HG03558 (cell line): ENCODE measurements around the gene TMIGD2.
"Not testable (repeated sequence)": the region's sequence is repeated elsewhere in the genome, so short reads cannot be mapped to it uniquely, and the experiment has no call there.

Source experiments
- ATAC-seq: cut with Tn5 transposase; IDR thresholded peaks from one replicate; pipeline ENCODE4 v1.9.1; 2021; ENCODE audit warnings: moderate number of reproducible peaks; ENCODE audit not compliant: unreplicated experiment; ENCODE audit errors: extremely low read depth

Gene TMIGD2

GRCh38 chr19:4302243-4302640, at the start of gene TMIGD2:
Gene TMIGD2 (minus strand): TSS chr19:4302389. CDS start chr19:4302385, 4 bp downstream.
- ATAC-seq = no peak

DNA sequence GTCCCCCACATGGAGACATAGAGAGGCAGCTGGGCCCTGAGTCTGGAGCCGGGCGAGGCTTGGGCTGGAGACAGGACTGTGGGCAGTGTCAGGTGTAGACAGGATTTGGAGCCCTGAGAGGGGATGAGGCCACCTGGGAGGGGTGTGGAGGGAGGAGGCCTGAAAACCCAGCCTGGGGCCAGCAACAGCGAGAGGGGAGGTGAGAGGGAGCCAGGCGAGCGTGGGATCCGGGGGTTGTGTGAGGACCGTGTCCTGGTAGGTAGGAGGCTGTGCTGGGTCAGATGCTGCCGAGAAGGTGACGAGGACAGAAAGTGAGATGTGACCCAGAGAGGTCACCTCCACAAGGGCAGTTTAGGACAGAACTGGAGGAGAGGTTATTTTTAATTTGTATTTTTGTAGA, 48.5 kb upstream of the TMIGD2 start:
- no peak for ATAC-seq

GRCh38 chr19:4350111-4350510, 47.9 kb upstream of the TMIGD2 start:
- no peak for ATAC-seq

DNA sequence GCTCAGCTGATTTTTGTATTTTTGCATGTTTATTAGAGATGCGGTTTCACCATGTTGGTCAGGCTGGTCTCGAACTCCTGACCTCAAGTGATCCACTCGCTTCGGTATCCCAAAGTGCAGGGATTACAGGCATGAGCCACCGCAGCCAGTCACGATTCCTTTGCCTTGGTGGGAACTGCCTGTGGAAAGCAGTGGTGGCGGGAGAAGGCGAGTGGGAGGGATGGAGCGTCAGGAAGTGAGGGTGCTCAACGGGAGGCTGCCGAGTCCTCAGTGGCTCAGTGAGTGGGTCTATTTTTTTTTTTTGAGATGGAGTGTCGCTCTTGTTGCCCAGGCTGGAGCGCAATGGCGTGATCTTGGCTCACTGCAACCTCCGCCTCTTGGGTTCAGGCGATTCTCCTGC, 47.0 kb upstream of the TMIGD2 start:
- not testable (repeated sequence) for ATAC-seq

- no peak for ATAC-seq
Measured at GRCh38 chr19:4347521-4347920, 45.3 kb upstream of the TMIGD2 start.

DNA sequence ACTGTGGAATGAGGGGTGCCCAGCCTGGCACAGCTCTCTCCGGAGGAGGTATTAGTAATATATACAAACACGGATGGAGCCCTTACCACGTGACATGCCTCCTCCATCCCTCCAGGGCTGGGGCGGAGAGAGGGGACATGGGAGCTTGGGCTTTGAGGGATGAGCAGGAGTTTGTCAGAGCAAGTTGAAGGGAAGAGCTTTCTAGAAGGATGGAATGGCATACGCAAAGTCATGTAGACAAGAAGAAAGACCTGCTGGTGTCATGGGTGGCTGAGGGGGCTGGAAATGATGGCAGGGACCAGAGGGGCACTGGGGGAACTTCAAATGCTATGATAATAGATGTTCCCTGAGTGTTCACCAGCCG, 43.8 kb upstream of the TMIGD2 start:
- no peak for ATAC-seq

- no peak for ATAC-seq
Measured at GRCh38 chr19:4345342-4346019, 43.3 kb upstream of the TMIGD2 start.

DNA sequence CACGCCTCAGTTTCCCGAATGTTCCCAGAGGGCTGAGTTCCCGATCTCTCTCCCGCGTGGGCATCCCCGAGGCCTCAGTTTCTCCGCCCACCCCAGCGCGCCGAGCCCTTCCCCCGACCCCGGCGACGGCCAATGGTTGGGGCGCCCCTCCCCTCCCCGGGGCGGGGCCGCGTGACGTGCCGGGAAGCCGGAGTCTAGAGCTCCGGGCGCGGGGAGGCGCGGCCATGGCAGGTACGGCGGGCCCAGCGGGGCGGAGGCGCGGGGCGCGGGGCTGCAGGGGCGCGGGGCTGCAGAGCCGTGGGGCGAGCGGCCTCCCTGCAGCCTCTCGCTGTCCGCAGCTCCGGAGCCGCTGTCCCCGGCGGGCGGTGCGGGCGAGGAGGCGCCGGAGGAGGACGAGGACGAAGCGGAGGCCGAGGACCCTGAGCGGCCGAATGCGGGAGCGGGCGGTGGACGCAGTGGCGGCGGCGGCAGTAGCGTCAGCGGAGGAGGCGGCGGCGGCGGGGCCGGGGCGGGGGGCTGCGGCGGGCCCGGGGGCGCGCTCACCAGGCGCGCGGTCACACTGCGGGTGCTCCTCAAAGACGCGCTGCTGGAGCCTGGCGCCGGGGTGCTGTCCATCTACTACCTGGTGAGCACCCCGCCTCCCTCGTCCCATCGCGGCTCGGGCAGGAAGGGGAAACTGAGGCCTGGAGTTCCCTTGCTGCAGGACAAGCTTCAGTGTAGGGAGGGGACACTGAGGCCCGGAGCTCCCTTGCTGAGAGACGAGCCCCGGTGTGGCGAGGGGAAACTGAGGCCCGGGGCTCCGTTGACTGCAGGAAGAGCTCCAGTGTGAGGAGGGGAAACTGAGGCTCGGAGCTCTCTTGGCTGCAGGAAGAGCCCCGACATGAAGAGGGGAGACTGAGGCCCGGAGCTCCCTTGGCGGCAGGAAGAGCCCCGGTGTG, 41.5 kb upstream of the TMIGD2 start, which contains the start of gene MPND:
TSS of gene MPND (plus strand) at position 193 of the 938 bp plus-strand sequence. CDS start at position 225, 32 bp downstream.
- no peak for ATAC-seq

DNA sequence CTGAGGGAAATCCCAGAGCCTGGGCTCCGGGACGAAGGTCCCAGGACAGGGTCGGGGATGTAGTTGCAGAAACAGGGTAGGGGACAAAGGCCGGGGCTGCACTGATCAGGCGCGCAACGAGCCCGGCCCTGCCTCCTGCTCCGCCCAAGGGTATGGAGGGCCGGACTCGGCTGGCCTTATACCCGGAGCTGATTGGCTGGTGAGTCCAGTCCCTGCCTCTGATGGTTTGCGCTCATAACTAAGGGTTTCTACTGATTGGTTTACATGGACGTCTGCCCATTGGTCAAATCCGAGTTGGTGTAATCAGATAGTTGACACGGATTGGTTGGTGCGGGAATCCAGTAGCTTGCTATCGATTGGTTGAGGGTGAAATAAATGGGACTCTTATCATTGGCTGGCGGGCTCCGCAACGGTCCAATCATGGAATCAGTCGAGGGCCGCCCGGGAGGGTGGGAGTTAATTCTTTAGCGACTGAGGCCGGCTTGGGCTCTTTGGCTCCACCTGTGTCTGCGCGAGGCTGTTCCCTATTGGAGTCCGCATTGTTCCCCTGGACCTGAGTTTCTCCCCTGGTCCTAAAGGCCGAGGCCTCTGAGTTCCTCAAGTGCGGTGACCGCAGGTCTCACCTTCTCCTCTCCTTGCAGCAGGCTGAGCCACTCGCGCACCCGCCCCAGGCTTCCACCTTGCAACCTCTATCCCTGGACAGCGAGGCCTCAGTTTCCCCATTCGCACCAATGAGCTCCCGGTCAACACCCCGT, 40.6 kb upstream of the TMIGD2 start:
- ATAC-seq = peak; percentile 63

- no peak for ATAC-seq
Measured at GRCh38 chr19:4342314-4342614, 40.1 kb upstream of the TMIGD2 start.

DNA sequence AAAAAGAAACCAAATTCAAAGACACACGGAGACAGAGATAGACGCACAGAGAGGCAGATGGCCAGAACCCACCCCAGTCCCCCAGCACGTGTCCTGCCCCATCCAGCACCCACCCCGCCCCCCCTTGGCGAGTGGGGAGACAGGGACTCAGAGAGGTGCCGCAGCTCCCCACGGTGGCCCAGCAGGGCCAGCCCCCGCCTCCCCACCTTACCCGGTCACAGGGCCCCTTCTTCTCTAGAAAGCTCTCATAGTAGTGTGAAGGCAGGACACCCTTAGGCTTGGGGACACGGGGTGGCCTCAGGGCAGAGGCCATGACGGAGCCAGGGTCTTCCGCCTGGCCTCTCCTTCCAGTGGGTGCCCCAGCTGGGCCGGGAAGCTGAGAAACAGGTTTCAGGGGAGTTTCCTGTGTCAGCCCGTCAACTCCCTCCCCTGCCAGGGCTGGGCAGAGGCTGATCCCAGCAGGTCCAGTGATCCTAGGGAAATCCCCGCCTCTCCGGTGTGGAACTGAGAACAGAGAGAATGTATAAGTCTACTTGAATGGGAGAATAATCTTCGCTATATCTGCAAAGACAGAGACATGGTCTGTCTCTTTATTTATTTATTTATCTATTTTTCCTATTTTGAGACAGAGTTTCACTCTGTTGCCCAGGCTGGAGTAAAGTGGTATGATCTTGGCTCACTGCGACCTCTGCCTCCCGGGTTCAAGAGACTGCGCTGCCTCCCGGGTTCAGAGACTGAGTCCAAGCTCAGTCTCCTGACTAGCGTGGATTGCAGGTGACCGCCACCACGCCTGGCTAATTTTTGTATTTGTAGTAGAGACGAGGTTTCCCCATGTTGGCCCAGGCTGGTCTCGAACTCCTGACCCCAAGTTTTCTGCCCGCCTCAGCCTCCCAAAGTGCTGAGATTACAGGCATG, 36.5 kb upstream of the TMIGD2 start, which contains the start of gene STAP2:
TSS of gene STAP2 (minus strand) at position 387 of the 915 bp plus-strand sequence. CDS start at position 313, 74 bp downstream.
- no peak for ATAC-seq

- ATAC-seq = no peak
Measured at GRCh38 chr19:4337906-4338440, 35.8 kb upstream of the TMIGD2 start.

DNA sequence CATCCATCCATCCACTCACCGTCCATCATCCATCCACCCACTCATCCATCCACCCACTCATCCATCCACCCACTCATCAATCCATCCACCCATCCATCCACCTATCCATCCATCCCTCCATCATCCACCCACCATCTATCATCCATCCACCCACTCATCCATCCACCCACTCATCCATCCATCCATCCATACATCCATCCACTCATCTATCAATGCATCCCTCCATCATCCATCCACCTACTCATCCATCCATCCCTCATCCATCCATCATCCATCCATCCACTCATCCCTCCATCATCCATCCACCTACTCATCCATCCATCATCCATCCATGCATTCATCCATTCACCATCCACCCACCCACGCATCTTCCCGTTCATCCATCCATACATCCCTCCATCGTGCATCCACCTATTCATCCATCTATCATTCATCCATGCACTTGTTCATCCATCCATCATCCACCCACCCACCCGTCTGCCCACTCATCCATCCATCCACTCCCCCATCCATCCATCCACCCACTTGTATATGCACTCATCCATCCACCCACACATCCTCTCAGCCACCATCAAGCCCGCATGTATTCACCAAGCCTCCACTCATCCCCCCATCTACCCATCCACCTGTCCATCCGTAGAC, 32.9 kb upstream of the TMIGD2 start:
- ATAC-seq = no peak

DNA sequence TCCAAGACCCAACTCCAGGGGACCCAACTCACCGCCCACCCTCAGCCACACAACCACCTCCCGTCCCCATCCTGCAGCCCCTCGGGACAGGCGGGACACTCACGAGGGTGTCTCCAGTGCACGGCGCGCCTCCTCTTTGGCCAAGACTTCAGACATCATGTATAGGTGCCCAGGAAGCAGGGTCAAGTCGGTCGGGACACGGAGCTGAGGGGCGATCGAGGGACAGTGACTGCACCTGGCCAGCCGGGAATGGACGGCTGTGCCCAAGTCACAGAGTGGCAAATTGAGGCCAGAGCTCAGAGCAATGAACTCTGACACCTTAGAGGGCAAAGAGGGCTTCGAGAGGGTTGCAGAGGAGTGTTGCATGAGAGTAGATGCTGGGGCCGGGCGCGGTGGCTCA, 27.7 kb upstream of the TMIGD2 start:
- ATAC-seq = no peak

DNA sequence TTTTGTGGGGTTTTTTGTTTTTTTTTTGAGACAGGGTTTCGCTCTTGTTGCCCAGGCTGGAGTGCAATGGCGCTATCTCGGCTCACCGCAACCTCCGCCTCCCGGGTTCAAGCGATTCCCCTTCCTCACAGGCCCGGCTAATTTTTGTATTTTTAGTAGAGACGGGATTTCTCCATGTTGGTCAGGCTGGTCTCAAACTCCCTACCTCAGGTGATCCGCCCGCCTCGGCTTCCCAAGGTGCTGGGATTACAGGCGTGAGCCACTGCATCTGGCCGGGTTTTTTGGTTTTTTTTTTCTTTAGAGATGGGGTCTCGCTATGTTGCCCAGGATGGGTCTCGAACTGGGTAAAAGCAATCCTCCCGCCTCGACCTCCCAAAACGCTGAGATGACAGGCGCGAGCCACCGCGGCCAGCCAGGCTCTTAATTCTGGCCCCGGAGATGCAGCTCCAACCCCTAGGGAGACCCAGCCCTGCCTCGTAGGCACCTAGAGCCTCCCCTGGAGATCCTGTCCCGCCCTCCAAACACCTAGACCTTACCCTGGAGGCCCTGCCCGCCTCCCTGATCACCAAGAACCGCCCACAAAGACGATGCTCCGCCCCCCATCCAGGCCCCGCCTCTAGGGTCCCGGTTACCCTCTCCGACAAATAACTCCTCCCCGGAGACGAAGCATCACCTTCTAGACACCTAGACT, 26.9 kb upstream of the TMIGD2 start:
- not testable (repeated sequence) for ATAC-seq

GRCh38 chr19:4328243-4328990, 26.2 kb upstream of the TMIGD2 start:
- peak; percentile 44 for ATAC-seq

DNA sequence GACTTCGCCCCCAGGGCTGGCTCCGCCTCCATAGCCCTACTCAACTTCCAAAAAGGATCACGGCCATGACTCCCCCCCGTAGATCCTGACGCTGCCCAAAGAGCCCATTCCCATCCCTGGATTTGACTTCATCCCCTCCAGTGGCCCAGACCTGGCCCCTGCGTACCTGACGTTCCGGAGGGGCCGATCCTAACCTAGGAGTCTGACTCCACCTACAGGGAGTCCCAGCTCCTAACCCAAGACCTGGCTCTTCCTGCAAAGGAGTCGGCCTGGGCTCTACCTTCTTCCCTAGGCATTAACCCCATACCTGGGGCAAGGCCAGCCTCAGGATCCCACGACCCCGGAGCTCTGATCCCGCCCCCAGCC, 25.7 kb upstream of the TMIGD2 start:
- no peak for ATAC-seq
